Erythroblast (primary cell): ENCODE measurements around the gene NLRP9.

Source experiments
- DNase-seq, 2 experiments: peaks; one replicate each; lab custom pipeline; 2025; lab: John Stamatoyannopoulos, UW
- GATA1 ChIP-seq: IDR thresholded peaks from 2 replicates; pipeline ENCODE4 v1.6.1; 2011; ENCODE audit warnings: low read depth, mild to moderate bottlenecking, control low read depth, low read length, moderate library complexity
- POLR2A ChIP-seq: IDR thresholded peaks from 2 replicates; pipeline ENCODE4 v1.6.1; 2011; ENCODE audit warnings: mild to moderate bottlenecking, low read length

Gene NLRP9

GRCh38 chr19:55717251-55717650 lies 21.0 kb downstream of the NLRP9 start:
- no peak for TF ChIP-seq POLR2A
- no peak for TF ChIP-seq GATA1
- no peak for DNase-seq

GRCh38 chr19:55716531-55716930 lies 21.7 kb downstream of the NLRP9 start:
- TF ChIP-seq POLR2A (no peak), GATA1 (no peak)
- no peak for DNase-seq

GRCh38 chr19:55712804-55713631 lies 25.2 kb downstream of the NLRP9 start:
- no peak for TF ChIP-seq POLR2A
- no peak for TF ChIP-seq GATA1
- DNase-seq: no peak

- TF ChIP-seq GATA1 (no peak), POLR2A (no peak)
- no peak for DNase-seq
These were observed 26.5 kb downstream of the NLRP9 start for GRCh38 chr19:55711719-55712118.

- no peak for TF ChIP-seq GATA1
- TF ChIP-seq POLR2A: no peak
- no peak for DNase-seq
These were observed 32.2 kb downstream of the NLRP9 start for GRCh38 chr19:55705972-55706371.

- TF ChIP-seq POLR2A (no peak), GATA1 (no peak)
- DNase-seq: peak; percentile 28 to 44
These were observed 33.5 kb downstream of the NLRP9 start for GRCh38 chr19:55704494-55705245.

- DNase-seq: peak; percentile 45 to 64
- TF ChIP-seq POLR2A: no peak
- TF ChIP-seq GATA1: no peak
These were observed 34.4 kb downstream of the NLRP9 start for GRCh38 chr19:55703790-55704215.

- peak; percentile 44 for TF ChIP-seq GATA1
- TF ChIP-seq POLR2A: no peak
- peak; percentile 71 to 86 for DNase-seq
These were observed 36.0 kb downstream of the NLRP9 start for GRCh38 chr19:55702131-55702627.

GRCh38 chr19:55700813-55701212 lies 37.4 kb downstream of the NLRP9 start:
- no peak for DNase-seq
- TF ChIP-seq POLR2A: no peak
- TF ChIP-seq GATA1: no peak

GRCh38 chr19:55699221-55699620 lies 39.0 kb downstream of the NLRP9 start:
- TF ChIP-seq POLR2A (no peak), GATA1 (no peak)
- DNase-seq: no peak

- TF ChIP-seq GATA1 (no peak), POLR2A (no peak)
- no peak for DNase-seq
These were observed 39.9 kb downstream of the NLRP9 start for GRCh38 chr19:55698256-55698655.

GRCh38 chr19:55697698-55698097 lies 40.5 kb downstream of the NLRP9 start:
- DNase-seq: no peak
- TF ChIP-seq GATA1: no peak
- TF ChIP-seq POLR2A: no peak

- TF ChIP-seq POLR2A: no peak
- no peak for TF ChIP-seq GATA1
- no peak for DNase-seq
These were observed 41.1 kb downstream of the NLRP9 start for GRCh38 chr19:55697069-55697440.

- TF ChIP-seq POLR2A: no peak
- TF ChIP-seq GATA1: no peak
- DNase-seq: no peak
These were observed 41.7 kb downstream of the NLRP9 start for GRCh38 chr19:55696301-55697068.
